ENCODE results near the gene EPO.

DNA sequence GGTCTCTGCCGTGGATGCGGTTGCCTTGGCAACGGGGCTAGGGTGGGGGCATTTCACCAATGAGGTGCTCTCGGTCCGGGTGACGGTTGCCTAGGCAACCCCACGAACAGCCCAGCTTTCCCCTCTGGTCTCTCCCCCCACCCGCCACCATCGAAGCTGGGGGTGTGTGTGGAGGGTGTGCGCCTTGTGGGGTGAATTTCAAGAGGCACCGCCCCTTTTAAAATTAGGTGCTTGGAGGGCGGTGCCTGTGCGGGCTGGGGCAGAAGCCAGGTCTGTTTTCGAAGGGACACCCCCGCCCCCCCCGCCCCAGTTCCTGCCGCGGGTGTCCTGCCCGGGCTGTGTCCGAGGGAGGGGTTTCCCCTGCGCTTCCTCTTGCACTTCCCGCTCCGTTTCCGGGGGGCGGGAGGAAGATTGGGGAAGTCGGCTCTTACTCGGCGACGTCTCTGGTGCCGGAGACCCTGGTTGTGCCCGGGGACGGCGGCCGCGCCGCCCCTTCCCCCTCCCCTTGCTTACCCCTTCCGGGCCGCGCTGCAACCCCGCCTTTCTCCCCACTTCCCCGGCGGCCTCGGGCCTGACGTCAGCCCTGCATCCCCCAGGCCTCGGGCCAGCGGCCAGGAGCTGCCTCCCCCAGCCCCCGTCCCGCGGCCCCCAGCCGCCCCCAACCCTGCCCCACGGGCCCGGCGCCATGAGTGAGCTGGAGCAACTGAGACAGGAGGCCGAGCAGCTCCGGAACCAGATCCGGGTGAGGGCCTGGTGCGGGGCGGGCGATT lies 44.5 kb upstream of the EPO start:
- TF ChIP-seq CTCF (conservative IDR thresholded peaks at IDR 0.05; ENCODE audit: low read length), result no peak
- TF ChIP-seq EZH2phosphoT487 (IDR thresholded peaks at IDR 0.05; ENCODE audit: borderline replicate concordance), result no peak

Data from Loucy (cell line).